Gastrocnemius medialis (tissue), 4 donors: ENCODE data around the gene TEX19. TPM values are rescaled to one million over a fixed set of nuclear protein-coding genes. Genes with fewer than 3 reads are reported as not detected.

Experiments
- ATAC-seq, 2 donors: fragments of 150-250 bp; one replicate each; pipeline ENCODE4 v1.9.1; 2016
- DNase-seq, 2 donors: peaks; one replicate each; pipeline ENCODE4 v3.0.0-alpha.2; 2019
- H3K27ac ChIP-seq, 4 donors: fragments of 200-600 bp; sonication (generic); 1 replicate in 1 of 4; 2 replicates in 3 of 4; pipeline ENCODE4 v1.5.1; 2016 to 2018; ENCODE audit warnings: mild to moderate bottlenecking in 2 of 4, moderate library complexity in 1 of 4
- H3K27me3 ChIP-seq, 3 donors: fragments of 200-600 bp; sonication (generic) in 2 of 3; 1 replicate in 1 of 3; 2 replicates in 2 of 3; pipeline versions ENCODE4 v1.5.1 to v1.6.0; 2016 to 2019; ENCODE audit warnings: mild to moderate bottlenecking in 1 of 3, moderate library complexity in 1 of 3
- H3K36me3 ChIP-seq, 2 donors: fragments of 200-600 bp; sonication (generic) in 1 of 2; one replicate each; pipeline ENCODE4 v1.5.1; 2017 to 2018
- H3K4me1 ChIP-seq, 2 donors: fragments of 200-600 bp; sonication (generic) in 1 of 2; one replicate each; pipeline ENCODE4 v1.5.1; 2016 to 2017; ENCODE audit warnings: mild to moderate bottlenecking in 2 of 2
- H3K4me3 ChIP-seq, 4 donors: fragments of 200-600 bp; sonication (generic) in 3 of 4; 1 replicate in 1 of 4; 2 replicates in 3 of 4; pipeline ENCODE4 v1.5.1; 2016 to 2019; ENCODE audit warnings: mild to moderate bottlenecking in 2 of 4
- H3K9me3 ChIP-seq, 3 donors: fragments of 200-600 bp; sonication (generic) in 2 of 3; 1 replicate in 1 of 3; 2 replicates in 2 of 3; pipeline ENCODE4 v1.5.1; 2016 to 2019
- CTCF ChIP-seq, 5 experiments: fragments of 450-650 bp in 3 of 5; fragments of 200-600 bp in 2 of 5; sonication (generic) in 2 of 5; IDR thresholded peaks in 4 of 5; conservative IDR thresholded peaks in 1 of 5; 1 replicate in 4 of 5; 2 replicates in 1 of 5; pipeline ENCODE4 v1.5.1; 2016 to 2019; ENCODE audit warnings: antibody characterized with exemption in 5 of 5, mild to moderate bottlenecking in 3 of 5, moderate library complexity in 3 of 5
- POLR2A ChIP-seq, 2 donors: fragments of 450-650 bp; IDR thresholded peaks; one replicate each; pipeline ENCODE4 v1.6.1; 2017; ENCODE audit warnings: antibody characterized with exemption in 2 of 2, mild to moderate bottlenecking in 2 of 2, moderate library complexity in 2 of 2
- in situ Hi-C, 4 donors: fragments of 200-750 bp; cut with MboI; loops; one replicate each; pipeline versions ENCODE4 v1.15.0 to v1.8.0; 2017; ENCODE audit warnings: low sequenced_read_pairs in 4 of 4
- intact Hi-C: fragments of 100-400 bp; cut with DNase I; formaldehyde crosslinking; loops from one replicate; pipeline ENCODE4 v1.15.1; 2023; ENCODE audit warnings: low total_unique reads
- total RNA-seq, 4 donors: library from RNA; depleted of rRNA; stranded (reverse); fragments of >200 nt; gene quantifications; one replicate each; pipeline versions ENCODE4 v1.1.0 to v1.2.3, GENCODE V29; 2016

Gene TEX19
- total RNA-seq, 4 donors from 2014 or later, result 0.40 TPM; not detected in 3

DNA sequence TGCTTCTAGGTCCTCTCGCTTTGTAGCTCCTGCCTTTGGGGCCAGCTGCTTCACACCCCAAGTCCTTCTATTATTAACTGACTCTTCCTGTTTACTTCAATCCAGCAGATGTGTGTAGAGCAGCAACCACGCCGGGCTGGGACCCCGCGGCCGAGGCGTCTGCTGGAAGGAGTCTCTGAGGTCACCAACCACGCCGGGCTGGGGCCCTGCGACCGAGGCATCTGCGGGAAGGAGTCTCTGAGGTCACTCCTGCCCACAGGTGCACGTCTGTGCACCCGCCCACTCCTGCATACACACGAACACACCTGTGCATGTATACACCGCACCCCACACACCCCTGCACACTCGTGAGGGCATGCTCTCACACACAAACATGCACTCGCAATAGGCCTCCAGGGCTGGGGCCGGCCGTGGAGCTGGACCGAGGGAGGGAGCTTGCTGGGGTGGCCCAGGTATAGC is 7.8 kb upstream of the TEX19 start:
- peak in 1 of 2 donors; percentile 4 for ATAC-seq
- intact Hi-C loops (loop anchor here (2.0 kb wide), 1 partner anchor 202 kb away; no protein-coding TSS in a partner anchor), in situ Hi-C loops (loop anchor here (5.0 to 25.0 kb wide), 5 partner anchors 61 to 411 kb away; partner anchors contain the start of genes HEXD (in 1 of the 4), OGFOD3 (in 1 of the 4) and TBCD (in 1 of the 4))
- no peak overlapping the region for H3K27ac ChIP-seq
- no peak for TF ChIP-seq POLR2A (IDR thresholded peaks at IDR 0.05)
- TF ChIP-seq CTCF (IDR thresholded peaks at IDR 0.05 in 4 of 5, conservative IDR thresholded peaks at IDR 0.05 in 1 of 5), result no peak
- DNase-seq, result no peak
- no peak overlapping the region for H3K4me3 ChIP-seq
- no peaks in the 10 kb centered on the region for H3K36me3 ChIP-seq
- no peaks in the 10 kb centered on the region for H3K9me3 ChIP-seq
- no peaks in the 10 kb centered on the region for H3K4me1 ChIP-seq
- H3K27me3 ChIP-seq, result peaks cover 2 to 15% (median 7%) of the 10 kb centered on the region in 3 donors

- no peaks in the 10 kb centered on the region for H3K4me1 ChIP-seq
- no peaks in the 10 kb centered on the region for H3K36me3 ChIP-seq
- ATAC-seq (peak; percentile 74 to 88), DNase-seq (peak; percentile 62 to 72)
- no peaks in the 10 kb centered on the region for H3K9me3 ChIP-seq
- H3K4me3 ChIP-seq, result no peak overlapping the region
- H3K27ac ChIP-seq, result no peak overlapping the region
- in situ Hi-C loops, result loop anchor here (5.0 to 25.0 kb wide), 5 partner anchors 60 to 410 kb away; partner anchors contain the start of genes HEXD (in 1 of the 4), OGFOD3 (in 1 of the 4) and TBCD (in 1 of the 4)
- TF ChIP-seq CTCF (IDR thresholded peaks at IDR 0.05 in 4 of 5, conservative IDR thresholded peaks at IDR 0.05 in 1 of 5) (peak; percentile 89 to 98 (median 97)), POLR2A (IDR thresholded peaks at IDR 0.05) (no peak)
- intact Hi-C loops, result loop anchor here (1.0 to 2.0 kb wide), 2 partner anchors 62 to 201 kb away; no protein-coding TSS in a partner anchor
- peaks cover 8 to 21% (median 13%) of the 10 kb centered on the region in 3 donors for H3K27me3 ChIP-seq
These were observed 7.1 kb upstream of the TEX19 start for GRCh38 chr17:82351713-82352488.

- intact Hi-C loops (no loop called here), in situ Hi-C loops (loop anchor here (5.0 to 25.0 kb wide), 5 partner anchors 59 to 409 kb away; partner anchors contain the start of genes HEXD (in 1 of the 4), OGFOD3 (in 1 of the 4) and TBCD (in 1 of the 4))
- H3K4me1 ChIP-seq, result no peaks in the 10 kb centered on the region
- DNase-seq (no peak), ATAC-seq (no peak)
- H3K36me3 ChIP-seq, result no peaks in the 10 kb centered on the region
- no peaks in the 10 kb centered on the region for H3K9me3 ChIP-seq
- no peak overlapping the region for H3K27ac ChIP-seq
- TF ChIP-seq CTCF (IDR thresholded peaks at IDR 0.05 in 4 of 5, conservative IDR thresholded peaks at IDR 0.05 in 1 of 5) (no peak), POLR2A (IDR thresholded peaks at IDR 0.05) (no peak)
- H3K27me3 ChIP-seq, result peaks cover 10 to 23% (median 18%) of the 10 kb centered on the region in 3 donors
- H3K4me3 ChIP-seq, result no peak overlapping the region
These were observed 5.6 kb upstream of the TEX19 start for GRCh38 chr17:82353484-82353883.

- DNase-seq (no peak), ATAC-seq (no peak)
- H3K27me3 ChIP-seq, result peaks cover 10 to 30% (median 18%) of the 10 kb centered on the region in 3 donors
- no peak for TF ChIP-seq CTCF (IDR thresholded peaks at IDR 0.05 in 4 of 5, conservative IDR thresholded peaks at IDR 0.05 in 1 of 5)
- TF ChIP-seq POLR2A (IDR thresholded peaks at IDR 0.05), result no peak
- H3K36me3 ChIP-seq, result no peaks in the 10 kb centered on the region
- no peaks in the 10 kb centered on the region for H3K4me1 ChIP-seq
- H3K4me3 ChIP-seq, result no peak overlapping the region
- H3K27ac ChIP-seq, result no peak overlapping the region
- in situ Hi-C loops, result loop anchor here (5.0 to 25.0 kb wide), 5 partner anchors 57 to 407 kb away; partner anchors contain the start of genes HEXD (in 1 of the 4), OGFOD3 (in 1 of the 4) and TBCD (in 1 of the 4)
- no peaks in the 10 kb centered on the region for H3K9me3 ChIP-seq
- intact Hi-C loops, result no loop called here
These were observed 4.2 kb upstream of the TEX19 start for GRCh38 chr17:82354804-82355308.
